Activated CD4-positive, alpha-beta memory T cell treated with anti-CD3 and anti-CD28 coated beads for 36 hours (primary cell): ENCODE measurements around the gene HAP1. TPM values are rescaled to one million over a fixed set of nuclear protein-coding genes. Genes with fewer than 3 reads are reported as not detected.
"Not testable (repeated sequence)": the region's sequence is repeated elsewhere in the genome, so short reads cannot be mapped to it uniquely, and the experiment has no call there.

Source experiments
- CTCF ChIA-PET: fragments of 350-600 bp; sonication (Branson Sonifier 250); formaldehyde crosslinking; loops from one replicate; lab custom pipeline; 2021; ENCODE audit warnings: antibody characterized with exemption, inconsistent platforms; lab: Charles Lee
- POLR2A ChIA-PET: fragments of 350-600 bp; sonication (Branson Sonifier 250); formaldehyde crosslinking; loops from one replicate; lab custom pipeline; 2021; ENCODE audit warnings: antibody characterized with exemption; lab: Charles Lee
- DNase-seq: peaks from one replicate; pipeline ENCODE4 v3.0.0-alpha.2; 2020
- H3K27ac Mint-ChIP-seq: one replicate; pipeline ENCODE4 v1.8.0; 2021; ENCODE audit warnings: mixed read lengths
- H3K27me3 Mint-ChIP-seq: one replicate; pipeline ENCODE4 v1.8.0; 2021; ENCODE audit warnings: mixed read lengths
- H3K36me3 Mint-ChIP-seq: one replicate; pipeline ENCODE4 v1.8.0; 2021; ENCODE audit warnings: mixed read lengths
- H3K4me1 Mint-ChIP-seq: one replicate; pipeline ENCODE4 v1.8.0; 2021; ENCODE audit warnings: low read depth, mixed read lengths
- H3K4me3 Mint-ChIP-seq: one replicate; pipeline ENCODE4 v1.8.0; 2021; ENCODE audit warnings: mild to moderate bottlenecking, mixed read lengths
- H3K9me3 Mint-ChIP-seq: one replicate; pipeline ENCODE4 v1.8.0; 2021; ENCODE audit warnings: mixed read lengths
- intact Hi-C: fragments of 100-400 bp; cut with micrococcal nuclease; formaldehyde crosslinking; loops from one replicate; pipeline ENCODE4 v1.15.1; 2023
- total RNA-seq, 2 experiments: library from RNA; stranded (reverse); gene quantifications; one replicate each; pipeline ENCODE4 v1.2.3, GENCODE V29; 2021

The HAP1 gene, protein sequence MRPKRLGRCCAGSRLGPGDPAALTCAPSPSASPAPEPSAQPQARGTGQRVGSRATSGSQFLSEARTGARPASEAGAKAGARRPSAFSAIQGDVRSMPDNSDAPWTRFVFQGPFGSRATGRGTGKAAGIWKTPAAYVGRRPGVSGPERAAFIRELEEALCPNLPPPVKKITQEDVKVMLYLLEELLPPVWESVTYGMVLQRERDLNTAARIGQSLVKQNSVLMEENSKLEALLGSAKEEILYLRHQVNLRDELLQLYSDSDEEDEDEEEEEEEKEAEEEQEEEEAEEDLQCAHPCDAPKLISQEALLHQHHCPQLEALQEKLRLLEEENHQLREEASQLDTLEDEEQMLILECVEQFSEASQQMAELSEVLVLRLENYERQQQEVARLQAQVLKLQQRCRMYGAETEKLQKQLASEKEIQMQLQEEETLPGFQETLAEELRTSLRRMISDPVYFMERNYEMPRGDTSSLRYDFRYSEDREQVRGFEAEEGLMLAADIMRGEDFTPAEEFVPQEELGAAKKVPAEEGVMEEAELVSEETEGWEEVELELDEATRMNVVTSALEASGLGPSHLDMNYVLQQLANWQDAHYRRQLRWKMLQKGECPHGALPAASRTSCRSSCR
- not detected for total RNA-seq

DNA sequence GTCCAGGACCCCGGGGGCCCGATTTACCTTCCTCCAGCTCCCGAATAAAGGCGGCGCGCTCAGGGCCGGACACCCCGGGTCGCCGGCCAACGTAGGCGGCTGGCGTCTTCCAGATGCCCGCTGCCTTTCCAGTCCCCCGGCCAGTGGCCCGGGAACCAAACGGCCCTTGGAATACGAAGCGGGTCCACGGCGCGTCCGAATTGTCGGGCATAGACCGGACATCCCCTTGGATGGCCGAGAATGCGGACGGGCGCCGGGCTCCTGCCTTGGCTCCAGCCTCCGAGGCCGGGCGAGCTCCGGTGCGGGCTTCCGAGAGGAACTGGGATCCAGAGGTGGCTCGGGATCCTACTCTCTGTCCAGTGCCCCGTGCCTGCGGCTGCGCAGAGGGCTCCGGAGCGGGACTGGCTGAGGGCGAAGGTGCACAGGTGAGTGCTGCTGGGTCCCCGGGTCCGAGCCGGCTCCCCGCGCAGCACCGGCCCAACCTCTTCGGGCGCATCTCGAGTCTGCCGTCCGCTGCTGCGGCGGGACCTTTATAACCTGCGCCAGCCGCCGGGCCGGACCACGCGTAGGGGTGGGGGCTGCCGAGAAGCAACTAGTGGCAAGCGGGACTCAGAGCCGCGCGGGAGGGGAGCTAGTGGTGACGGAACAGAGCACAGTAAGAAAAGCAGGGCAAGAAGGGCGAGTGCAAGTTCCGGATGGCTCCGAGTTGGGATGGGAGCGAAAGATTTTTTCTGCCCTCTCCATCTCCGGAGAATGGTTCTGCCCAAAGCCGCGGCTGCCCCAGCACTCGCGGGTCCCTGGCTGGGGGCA, at the start of gene HAP1:
Gene HAP1, minus strand, starts transcription at position 505 of the 810 bp plus-strand sequence. Its CDS starts 9 bp downstream, at position 496.
- H3K36me3 Mint-ChIP-seq: no peaks in the 10 kb centered on the region
- H3K27me3 Mint-ChIP-seq: peaks cover 41% of the 10 kb centered on the region
- intact Hi-C loops: no loop called here
- ChIA-PET CTCF (interaction anchor here (0.7 to 4.7 kb wide), 2 partner anchors 66 to 796 kb away, joined by 4 to 65 read pairs; no protein-coding TSS in a partner anchor), POLR2A (no interaction called here)
- H3K27ac Mint-ChIP-seq: no peak within 1 kb of the TSS
- peaks cover 5% of the 10 kb centered on the region for H3K4me1 Mint-ChIP-seq
- no peaks in the 10 kb centered on the region for H3K9me3 Mint-ChIP-seq
- peak; percentile 16 for DNase-seq
- H3K4me3 Mint-ChIP-seq: no peak within 1 kb of the TSS

DNA sequence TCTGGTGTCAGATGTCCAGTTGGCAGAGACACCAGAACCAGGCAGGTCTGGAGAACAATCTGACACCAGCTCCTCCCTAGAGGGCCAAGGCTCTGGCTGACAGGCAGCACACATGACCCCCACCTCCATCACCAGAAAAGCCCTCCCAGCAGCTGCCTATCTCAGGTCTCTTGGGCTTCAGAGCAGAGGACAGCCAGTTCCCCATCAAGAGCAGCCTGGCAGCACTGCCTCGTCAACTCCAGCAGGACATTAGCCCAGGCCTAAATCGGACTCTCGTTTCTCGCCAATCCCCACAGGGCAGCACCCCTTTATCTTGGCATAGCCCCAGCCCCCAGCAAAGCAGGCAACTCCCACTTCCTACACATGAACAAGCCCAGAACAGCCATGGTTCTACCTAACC, 47.7 kb upstream of the HAP1 start:
- intact Hi-C loops: no loop called here
- Mint-ChIP-seq H3K4me3 (no peak overlapping the region), H3K9me3 (no peaks in the 10 kb centered on the region), H3K27ac (no peak overlapping the region), H3K4me1 (peaks cover 8% of the 10 kb centered on the region), H3K27me3 (peaks cover 18% of the 10 kb centered on the region), H3K36me3 (no peaks in the 10 kb centered on the region)
- no peak for DNase-seq
- ChIA-PET POLR2A (no interaction called here), CTCF (no interaction called here)

- H3K4me1 Mint-ChIP-seq: peaks cover 4% of the 10 kb centered on the region
- ChIA-PET CTCF (no interaction called here), POLR2A (no interaction called here)
- intact Hi-C loops: no loop called here
- no peaks in the 10 kb centered on the region for H3K36me3 Mint-ChIP-seq
- H3K4me3 Mint-ChIP-seq: no peak overlapping the region
- H3K27ac Mint-ChIP-seq: no peak overlapping the region
- no peaks in the 10 kb centered on the region for H3K9me3 Mint-ChIP-seq
- peaks cover 18% of the 10 kb centered on the region for H3K27me3 Mint-ChIP-seq
- no peak for DNase-seq
Observed at GRCh38 chr17:41781404-41782110, 47.1 kb upstream of the HAP1 start.

GRCh38 chr17:41779954-41780353, 45.5 kb upstream of the HAP1 start:
- CTCF ChIA-PET: no interaction called here
- peaks cover 18% of the 10 kb centered on the region for H3K27me3 Mint-ChIP-seq
- H3K27ac Mint-ChIP-seq: no peak overlapping the region
- POLR2A ChIA-PET: interaction anchor here (1.0 kb wide), 1 partner anchor 30 kb away, joined by 5 read pairs; no protein-coding TSS in a partner anchor
- intact Hi-C loops: no loop called here
- DNase-seq: no peak
- H3K36me3 Mint-ChIP-seq: no peaks in the 10 kb centered on the region
- peaks cover 1% of the 10 kb centered on the region for H3K4me1 Mint-ChIP-seq
- H3K4me3 Mint-ChIP-seq: no peak overlapping the region
- H3K9me3 Mint-ChIP-seq: no peaks in the 10 kb centered on the region

GRCh38 chr17:41777574-41778188, 43.2 kb upstream of the HAP1 start:
- intact Hi-C loops: no loop called here
- CTCF ChIA-PET: interaction anchor here (1.0 to 1.7 kb wide), 2 partner anchors 9 to 24 kb away, joined by 3 to 5 read pairs; partner anchors contain the start of gene JUP
- Mint-ChIP-seq H3K36me3 (no peaks in the 10 kb centered on the region), H3K4me1 (no peaks in the 10 kb centered on the region), H3K27ac (no peak overlapping the region), H3K4me3 (no peak overlapping the region), H3K27me3 (peaks cover 12% of the 10 kb centered on the region), H3K9me3 (no peaks in the 10 kb centered on the region)
- no peak for DNase-seq
- POLR2A ChIA-PET: no interaction called here

DNA sequence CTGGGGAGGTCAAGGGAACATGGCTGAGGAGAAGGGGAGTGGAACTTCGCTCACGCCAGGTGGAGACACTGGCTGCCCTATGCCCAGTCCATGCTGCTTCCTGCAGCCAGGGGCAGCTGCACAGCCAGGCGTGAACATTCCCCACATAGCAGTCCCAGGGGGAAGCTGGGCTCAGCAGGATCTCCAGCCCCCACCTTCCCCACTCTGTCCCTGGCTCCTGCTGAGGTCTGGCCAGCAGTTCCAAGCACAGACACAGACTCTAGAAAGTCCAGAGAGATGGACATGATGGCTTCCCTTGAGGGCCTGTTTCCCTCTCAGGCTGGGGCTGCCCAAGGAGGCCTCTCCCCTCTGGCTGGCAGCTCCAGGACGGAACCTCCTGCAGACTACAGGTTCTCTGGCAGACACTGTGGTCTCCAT, 42.7 kb upstream of the HAP1 start:
- Mint-ChIP-seq H3K4me3 (no peak overlapping the region), H3K9me3 (no peaks in the 10 kb centered on the region), H3K27ac (no peak overlapping the region), H3K36me3 (no peaks in the 10 kb centered on the region), H3K4me1 (no peaks in the 10 kb centered on the region), H3K27me3 (peaks cover 13% of the 10 kb centered on the region)
- POLR2A ChIA-PET: no interaction called here
- no peak for DNase-seq
- intact Hi-C loops: no loop called here
- CTCF ChIA-PET: interaction anchor here (1.7 kb wide), 1 partner anchor 24 kb away, joined by 5 read pairs; no protein-coding TSS in a partner anchor

DNA sequence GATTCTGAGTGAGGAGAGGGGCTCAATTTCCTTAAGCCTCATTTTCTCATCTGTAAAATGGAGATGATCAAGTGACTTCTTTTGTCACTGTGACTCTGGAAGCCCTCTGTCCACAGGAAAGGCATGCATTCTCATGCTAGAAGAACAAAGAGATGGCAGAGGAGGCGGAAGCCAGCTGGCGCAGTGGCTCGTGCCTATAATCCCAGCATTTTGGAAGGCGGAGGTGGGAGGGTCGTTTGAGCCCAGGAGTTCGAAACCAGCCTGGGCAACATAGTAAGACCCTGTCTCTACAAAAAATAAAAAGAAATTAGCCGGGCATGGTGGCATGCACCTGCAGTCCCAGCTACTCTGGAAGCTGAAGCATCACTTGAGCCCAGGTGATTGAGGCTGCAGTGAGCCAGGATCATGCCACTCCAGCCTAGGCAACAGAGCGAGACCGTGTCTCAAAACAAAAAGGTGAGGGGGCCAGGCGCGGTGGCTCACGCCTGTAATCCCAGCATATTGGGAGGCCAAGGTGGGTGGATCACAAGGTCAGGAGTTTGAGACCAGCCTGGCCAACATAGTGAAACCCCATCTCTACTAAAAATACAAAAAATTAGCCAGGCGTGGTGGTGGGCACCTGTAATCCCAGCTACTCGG, 41.9 kb upstream of the HAP1 start:
- H3K4me1 Mint-ChIP-seq, intact Hi-C loops, POLR2A ChIA-PET, H3K4me3 Mint-ChIP-seq, DNase-seq, H3K27me3 Mint-ChIP-seq, H3K27ac Mint-ChIP-seq, CTCF ChIA-PET, H3K9me3 Mint-ChIP-seq, H3K36me3 Mint-ChIP-seq: not testable (repeated sequence)

GRCh38 chr17:41775394-41776226, 41.2 kb upstream of the HAP1 start:
- intact Hi-C loops: no loop called here
- no peaks in the 10 kb centered on the region for H3K4me1 Mint-ChIP-seq
- H3K4me3 Mint-ChIP-seq: no peak overlapping the region
- CTCF ChIA-PET: no interaction called here
- peaks cover 6% of the 10 kb centered on the region for H3K27me3 Mint-ChIP-seq
- no peaks in the 10 kb centered on the region for H3K36me3 Mint-ChIP-seq
- H3K27ac Mint-ChIP-seq: no peak overlapping the region
- DNase-seq: no peak
- H3K9me3 Mint-ChIP-seq: no peaks in the 10 kb centered on the region
- POLR2A ChIA-PET: no interaction called here

DNA sequence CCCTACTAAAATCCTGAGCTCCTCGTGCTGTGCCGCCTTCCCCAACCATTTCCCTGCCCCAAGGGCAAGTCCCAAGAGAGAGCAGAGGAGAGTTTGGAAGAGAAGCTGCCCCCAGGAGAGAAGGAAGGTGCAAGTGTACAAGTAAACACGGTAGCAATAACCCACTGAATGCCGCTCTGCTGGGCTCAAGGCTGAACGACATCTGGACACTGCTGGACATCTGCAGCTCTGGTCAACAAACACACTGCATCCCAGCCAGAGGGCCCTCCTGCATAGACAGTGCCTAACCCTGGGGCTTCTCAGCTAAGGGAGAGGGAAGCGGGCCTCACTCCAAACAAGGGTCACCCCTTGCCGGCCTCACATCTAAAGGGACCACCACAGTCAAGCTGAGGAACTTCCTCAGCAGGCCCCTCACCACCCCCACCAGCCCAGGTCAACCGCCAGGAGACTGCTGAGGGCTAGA, 39.3 kb upstream of the HAP1 start:
- no peak for DNase-seq
- Mint-ChIP-seq H3K4me1 (no peaks in the 10 kb centered on the region), H3K27ac (no peak overlapping the region), H3K36me3 (no peaks in the 10 kb centered on the region), H3K4me3 (no peak overlapping the region), H3K9me3 (no peaks in the 10 kb centered on the region), H3K27me3 (peaks cover 6% of the 10 kb centered on the region)
- ChIA-PET CTCF (interaction anchor here (1.1 kb wide), 1 partner anchor 13 kb away, joined by 4 read pairs; the partner anchor contains the start of gene JUP), POLR2A (no interaction called here)
- intact Hi-C loops: no loop called here

DNA sequence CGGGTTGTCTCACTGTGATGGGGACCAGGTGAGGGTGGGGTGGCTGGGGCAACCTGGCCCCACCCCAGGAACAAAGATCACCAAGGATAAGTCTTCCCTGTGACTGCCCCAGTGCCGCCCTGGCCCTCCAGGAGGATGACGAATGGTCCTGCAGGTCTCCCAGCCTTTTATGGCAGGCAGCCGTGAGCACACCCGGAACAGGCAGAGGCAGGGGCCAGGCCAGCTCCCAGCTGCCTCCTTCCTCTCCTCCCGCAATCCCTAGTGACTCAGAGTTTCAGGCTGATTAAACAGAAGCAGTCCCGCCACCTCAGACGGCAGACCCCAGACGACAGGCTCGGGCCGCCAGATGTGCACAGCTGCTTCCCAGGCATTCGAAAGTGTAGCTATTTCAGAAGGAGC, 38.7 kb upstream of the HAP1 start:
- Mint-ChIP-seq H3K4me3 (no peak overlapping the region), H3K27me3 (peaks cover 6% of the 10 kb centered on the region), H3K27ac (no peak overlapping the region), H3K36me3 (no peaks in the 10 kb centered on the region), H3K4me1 (no peaks in the 10 kb centered on the region), H3K9me3 (no peaks in the 10 kb centered on the region)
- ChIA-PET CTCF (interaction anchor here (1.1 kb wide), 1 partner anchor 13 kb away, joined by 4 read pairs; the partner anchor contains the start of gene JUP), POLR2A (no interaction called here)
- intact Hi-C loops: no loop called here
- DNase-seq: no peak
